ENCODE results near the gene CCDC158.
"Not testable (repeated sequence)": the region's sequence is repeated elsewhere in the genome, so short reads cannot be mapped to it uniquely, and the experiment has no call there.

The CCDC158 gene

GRCh38 chr4:76458297-76458696, 37.4 kb upstream of the CCDC158 start:
- no peak overlapping the region for H3K4me3 ChIP-seq (ENCODE audit: low read depth, low read length)
- TF ChIP-seq CTCF (IDR thresholded peaks at IDR 0.05; ENCODE audit: control insufficient read depth, extremely low read depth, insufficient read depth): no peak

GRCh38 chr4:76457885-76458284, 36.9 kb upstream of the CCDC158 start:
- DNase-seq (ENCODE audit: low read depth): no peak
- H3K4me3 ChIP-seq (ENCODE audit: low read depth, low read length): no peak overlapping the region
- no peak for TF ChIP-seq CTCF (IDR thresholded peaks at IDR 0.05; ENCODE audit: control insufficient read depth, extremely low read depth, insufficient read depth)

More at GRCh38 chr4:76458297-76458696, 37.4 kb upstream of the CCDC158 start:
- no peak for DNase-seq (ENCODE audit: low read depth)

- not testable (repeated sequence) for H3K4me3 ChIP-seq (ENCODE audit: low read depth, low read length)
These were observed 33.1 kb upstream of the CCDC158 start for GRCh38 chr4:76454073-76454472.

GRCh38 chr4:76453232-76453631, 32.3 kb upstream of the CCDC158 start:
- no peak overlapping the region for H3K4me3 ChIP-seq (ENCODE audit: low read depth, low read length)
- TF ChIP-seq CTCF (IDR thresholded peaks at IDR 0.05; ENCODE audit: control insufficient read depth, extremely low read depth, insufficient read depth): no peak
- no peak for DNase-seq (ENCODE audit: low read depth)

More at GRCh38 chr4:76454073-76454472, 33.1 kb upstream of the CCDC158 start:
- not testable (repeated sequence) for DNase-seq (ENCODE audit: low read depth)

- no peak for TF ChIP-seq CTCF (IDR thresholded peaks at IDR 0.05; ENCODE audit: control insufficient read depth, extremely low read depth, insufficient read depth)
- H3K4me3 ChIP-seq (ENCODE audit: low read depth, low read length): no peak overlapping the region
- no peak for DNase-seq (ENCODE audit: low read depth)
These were observed 28.9 kb upstream of the CCDC158 start for GRCh38 chr4:76449833-76450232.

- no peak for TF ChIP-seq CTCF (IDR thresholded peaks at IDR 0.05; ENCODE audit: control insufficient read depth, extremely low read depth, insufficient read depth)
- no peak for DNase-seq (ENCODE audit: low read depth)
- H3K4me3 ChIP-seq (ENCODE audit: low read depth, low read length): no peak overlapping the region
These were observed 28.4 kb upstream of the CCDC158 start for GRCh38 chr4:76449362-76449767.

GRCh38 chr4:76448211-76448610, 27.3 kb upstream of the CCDC158 start:
- TF ChIP-seq CTCF (IDR thresholded peaks at IDR 0.05; ENCODE audit: control insufficient read depth, extremely low read depth, insufficient read depth): no peak
- H3K4me3 ChIP-seq (ENCODE audit: low read depth, low read length): no peak overlapping the region
- DNase-seq (ENCODE audit: low read depth): no peak

Measured in LNCaP clone FGC (cell line).